KOPT-K1 (cell line): ENCODE results near the gene CLEC1B.

Source experiments
- H3K27ac ChIP-seq: fragments of 200-600 bp; sonication (generic); 2 replicates; pipeline ENCODE4 v1.5.1; 2016; ENCODE audit warnings: antibody characterized with exemption, mild to moderate bottlenecking, low read depth, low read length; ENCODE audit not compliant: poor library complexity, severe bottlenecking
- H3K36me3 ChIP-seq: fragments of 200-600 bp; sonication (generic); 2 replicates; pipeline ENCODE4 v1.5.1; 2017; ENCODE audit warnings: antibody characterized with exemption, mild to moderate bottlenecking, low read length, moderate library complexity; ENCODE audit not compliant: insufficient read depth
- H3K9me3 ChIP-seq: fragments of 200-600 bp; sonication (generic); 2 replicates; pipeline ENCODE4 v1.5.1; 2017; ENCODE audit warnings: antibody characterized with exemption, low read length, mild to moderate bottlenecking; ENCODE audit not compliant: insufficient read depth, poor library complexity, severe bottlenecking

Gene CLEC1B

GRCh38 chr12:9951026-9951675 is 47.8 kb downstream of the CLEC1B start:
- Histone ChIP-seq H3K27ac (peak overlapping the region; percentile 75), H3K9me3 (no peaks in the 10 kb centered on the region), H3K36me3 (no peaks in the 10 kb centered on the region)

DNA sequence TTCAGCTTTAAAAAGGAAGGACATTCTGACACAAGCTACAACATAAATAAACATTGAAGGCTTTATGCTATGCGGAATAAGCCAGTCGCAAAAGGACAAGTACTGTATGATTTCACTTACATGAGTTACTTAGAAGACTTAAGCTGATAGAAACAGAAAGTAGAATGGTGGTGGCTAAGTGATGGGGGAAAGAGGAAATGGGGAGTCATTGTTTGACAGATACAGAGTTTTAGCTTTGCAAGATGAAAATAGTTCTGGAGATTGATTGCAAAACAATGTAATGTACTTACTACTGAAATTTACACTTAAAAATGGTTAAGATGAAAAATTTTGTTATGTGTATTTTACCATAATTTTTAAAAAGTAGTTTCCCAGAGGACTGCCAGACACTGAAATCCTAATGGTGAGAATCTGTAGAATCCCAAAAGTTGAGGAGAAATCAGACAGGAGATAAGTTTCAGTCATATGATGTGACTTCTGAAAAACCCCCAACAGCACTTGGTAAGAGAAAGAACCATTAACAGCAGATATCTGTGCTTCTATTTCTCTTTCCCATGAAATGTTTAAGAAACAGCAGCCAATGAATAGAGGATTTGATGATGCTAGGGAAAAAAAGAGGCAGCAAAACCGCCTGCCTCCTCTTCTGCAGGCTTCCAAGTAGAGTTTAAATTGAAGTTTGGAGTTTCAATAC is 50.2 kb downstream of the CLEC1B start:
- H3K36me3 ChIP-seq: no peaks in the 10 kb centered on the region
- H3K9me3 ChIP-seq: no peaks in the 10 kb centered on the region
- H3K27ac ChIP-seq: peak overlapping the region; percentile 75

DNA sequence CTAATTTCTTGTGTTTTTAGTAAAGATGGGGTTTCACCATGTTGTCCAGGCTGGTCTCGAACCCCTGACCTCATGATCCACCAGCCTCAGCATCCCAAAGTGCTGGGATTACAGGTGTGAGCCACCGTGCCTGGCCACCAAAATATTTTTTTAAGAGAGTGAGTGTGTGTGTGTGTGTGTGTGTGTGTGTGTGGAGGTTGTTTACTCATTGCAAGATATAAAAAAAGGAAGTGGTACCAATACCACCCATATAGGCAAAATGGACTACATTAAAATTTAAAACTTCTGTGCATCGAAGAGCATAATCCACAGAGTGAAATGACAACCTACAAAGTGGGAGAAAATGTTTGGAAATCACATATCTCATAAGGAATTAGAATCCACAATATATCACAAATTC is 51.2 kb downstream of the CLEC1B start:
- H3K9me3 ChIP-seq: no peaks in the 10 kb centered on the region
- no peaks in the 10 kb centered on the region for H3K36me3 ChIP-seq
- no peak overlapping the region for H3K27ac ChIP-seq

DNA sequence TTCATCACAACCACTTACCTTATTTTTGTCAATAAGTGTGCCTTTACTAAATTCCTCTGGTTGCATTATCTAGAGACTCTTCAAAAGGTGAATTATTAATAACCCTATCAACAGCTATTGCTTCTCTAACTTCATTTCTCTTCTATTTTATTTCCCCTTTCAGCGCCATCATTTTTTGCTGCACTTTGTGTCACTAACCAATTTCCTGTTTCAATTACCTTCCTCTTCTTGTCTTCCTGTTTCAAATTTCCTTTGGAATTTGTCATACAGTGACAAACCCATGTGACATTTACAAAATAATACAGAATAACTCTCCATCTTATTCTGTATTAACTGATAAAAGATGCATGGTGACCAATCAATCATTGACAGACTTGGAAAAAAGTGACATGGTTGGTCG is 54.5 kb downstream of the CLEC1B start:
- Histone ChIP-seq H3K27ac (peak overlapping the region; percentile 64), H3K36me3 (no peaks in the 10 kb centered on the region; the same call in 1 of the 2 replicates), H3K9me3 (no peaks in the 10 kb centered on the region)

- Histone ChIP-seq H3K27ac (peak overlapping the region; percentile 64), H3K9me3 (no peaks in the 10 kb centered on the region), H3K36me3 (no peaks in the 10 kb centered on the region; the same call in none of the 2 replicates)
These were observed 55.7 kb downstream of the CLEC1B start for GRCh38 chr12:9943240-9943639.
